Stimulated activated CD8-positive, alpha-beta memory T cell treated with anti-CD3 and anti-CD28 coated beads, Interleukin-4, amount 100 ng/mL, for 24 hours (primary cell): ENCODE results near the gene OFD1.

Experiments used
- DNase-seq: peaks from one replicate; pipeline ENCODE4 v3.0.0-alpha.2; 2020; ENCODE audit warnings: low read depth

The OFD1 gene, protein sequence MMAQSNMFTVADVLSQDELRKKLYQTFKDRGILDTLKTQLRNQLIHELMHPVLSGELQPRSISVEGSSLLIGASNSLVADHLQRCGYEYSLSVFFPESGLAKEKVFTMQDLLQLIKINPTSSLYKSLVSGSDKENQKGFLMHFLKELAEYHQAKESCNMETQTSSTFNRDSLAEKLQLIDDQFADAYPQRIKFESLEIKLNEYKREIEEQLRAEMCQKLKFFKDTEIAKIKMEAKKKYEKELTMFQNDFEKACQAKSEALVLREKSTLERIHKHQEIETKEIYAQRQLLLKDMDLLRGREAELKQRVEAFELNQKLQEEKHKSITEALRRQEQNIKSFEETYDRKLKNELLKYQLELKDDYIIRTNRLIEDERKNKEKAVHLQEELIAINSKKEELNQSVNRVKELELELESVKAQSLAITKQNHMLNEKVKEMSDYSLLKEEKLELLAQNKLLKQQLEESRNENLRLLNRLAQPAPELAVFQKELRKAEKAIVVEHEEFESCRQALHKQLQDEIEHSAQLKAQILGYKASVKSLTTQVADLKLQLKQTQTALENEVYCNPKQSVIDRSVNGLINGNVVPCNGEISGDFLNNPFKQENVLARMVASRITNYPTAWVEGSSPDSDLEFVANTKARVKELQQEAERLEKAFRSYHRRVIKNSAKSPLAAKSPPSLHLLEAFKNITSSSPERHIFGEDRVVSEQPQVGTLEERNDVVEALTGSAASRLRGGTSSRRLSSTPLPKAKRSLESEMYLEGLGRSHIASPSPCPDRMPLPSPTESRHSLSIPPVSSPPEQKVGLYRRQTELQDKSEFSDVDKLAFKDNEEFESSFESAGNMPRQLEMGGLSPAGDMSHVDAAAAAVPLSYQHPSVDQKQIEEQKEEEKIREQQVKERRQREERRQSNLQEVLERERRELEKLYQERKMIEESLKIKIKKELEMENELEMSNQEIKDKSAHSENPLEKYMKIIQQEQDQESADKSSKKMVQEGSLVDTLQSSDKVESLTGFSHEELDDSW

DNA sequence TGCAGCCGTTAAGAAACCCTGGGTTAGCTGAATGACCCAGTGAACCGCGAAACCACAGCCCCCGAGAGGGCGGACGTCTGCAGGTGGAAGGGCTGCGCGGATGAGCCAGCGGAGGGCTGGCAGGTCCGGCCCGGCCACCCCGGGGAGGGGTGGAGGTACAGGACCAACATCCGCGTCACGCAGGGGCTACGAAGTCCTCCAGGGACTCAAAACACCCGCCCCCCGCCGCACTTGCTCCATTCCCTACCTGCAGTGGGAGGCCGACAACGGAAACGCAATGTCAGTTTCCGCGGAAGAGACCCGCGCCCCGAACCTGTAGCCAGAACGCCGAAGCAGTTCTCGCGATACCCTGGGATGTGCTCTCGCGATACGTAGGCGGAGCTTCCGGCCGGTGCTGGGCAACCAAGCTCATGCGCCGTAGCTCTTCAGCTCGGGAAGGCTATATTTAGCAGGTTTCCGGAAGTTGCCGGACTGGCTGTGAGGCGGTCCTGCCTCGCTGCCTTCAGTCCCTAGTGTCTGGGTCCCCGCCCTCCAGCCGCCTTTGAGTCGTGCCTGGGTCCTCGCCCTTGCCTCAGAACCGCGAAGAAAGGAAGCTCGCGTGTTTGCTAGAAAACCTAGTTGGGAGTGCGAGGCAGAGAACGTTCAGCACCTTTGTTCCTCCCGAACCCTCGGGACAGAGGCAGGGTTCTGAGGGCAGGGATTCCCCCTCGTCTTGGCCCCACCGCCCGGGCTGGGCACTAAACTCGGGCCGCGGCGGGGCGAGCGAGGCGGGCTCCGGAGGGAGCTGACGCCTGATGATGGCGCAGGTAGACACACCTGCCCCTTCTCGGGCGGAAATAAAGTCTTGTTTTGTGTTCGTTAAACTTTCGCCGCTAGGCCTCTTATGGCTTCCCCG is at the start of gene OFD1, which contains the start of gene TRAPPC2:
Gene OFD1 (plus strand): TSS at position 471 of the 895 bp plus-strand sequence. CDS start 324 bp downstream, at position 795.
Gene TRAPPC2 (minus strand): TSS at position 343 of the 895 bp plus-strand sequence. CDS start 14,657 bp downstream, outside the sequence.
- peak; percentile 88 for DNase-seq

DNA sequence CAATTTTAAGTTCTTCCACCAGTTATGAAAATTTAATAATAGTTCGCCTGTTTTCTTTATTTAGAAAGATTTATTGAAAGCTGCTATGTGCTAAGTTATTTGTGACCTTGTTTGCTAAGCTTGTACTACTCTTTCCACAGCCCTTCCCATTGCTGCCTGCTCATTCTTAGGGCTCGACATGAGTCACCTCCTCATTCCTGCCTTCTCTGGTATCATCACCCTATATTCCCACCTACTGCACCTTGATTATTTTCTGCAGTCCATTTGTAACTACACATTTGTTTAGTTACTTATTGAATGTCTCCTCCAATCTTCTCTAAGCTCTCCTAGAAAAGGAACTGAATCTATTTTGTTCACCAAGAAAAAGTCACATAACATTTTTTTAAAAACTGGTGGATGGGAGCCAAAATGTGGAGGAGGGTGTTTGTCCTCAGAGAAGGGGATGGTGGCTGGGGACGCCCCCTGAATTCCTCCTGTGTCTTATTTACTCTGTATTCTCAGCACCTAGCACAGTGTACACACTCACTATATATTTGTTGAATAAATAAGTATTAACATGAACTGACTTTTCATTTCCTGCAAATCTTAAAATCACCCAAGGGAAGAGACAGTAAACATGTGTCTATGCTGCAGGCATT is 49.3 kb upstream of the OFD1 start:
- DNase-seq: no peak

DNA sequence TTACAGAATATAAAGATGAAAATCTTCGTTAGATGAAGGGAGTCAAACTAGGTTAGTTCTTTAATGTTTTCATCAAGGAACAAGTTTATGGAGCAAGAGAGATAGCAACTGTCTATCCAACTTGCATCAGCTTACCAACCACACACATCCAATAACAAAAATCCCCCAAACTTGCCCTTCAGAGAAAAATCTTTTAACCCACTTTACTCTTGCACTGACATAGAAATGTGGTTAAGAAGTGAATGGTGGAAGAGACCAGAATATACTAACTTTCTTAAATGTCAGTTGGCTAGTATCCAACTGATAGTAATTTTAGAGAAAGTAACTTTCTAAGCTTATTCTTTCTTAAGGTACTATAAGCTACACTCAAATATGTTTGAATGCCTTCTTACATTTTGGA is 47.3 kb upstream of the OFD1 start:
- DNase-seq: no peak

DNA sequence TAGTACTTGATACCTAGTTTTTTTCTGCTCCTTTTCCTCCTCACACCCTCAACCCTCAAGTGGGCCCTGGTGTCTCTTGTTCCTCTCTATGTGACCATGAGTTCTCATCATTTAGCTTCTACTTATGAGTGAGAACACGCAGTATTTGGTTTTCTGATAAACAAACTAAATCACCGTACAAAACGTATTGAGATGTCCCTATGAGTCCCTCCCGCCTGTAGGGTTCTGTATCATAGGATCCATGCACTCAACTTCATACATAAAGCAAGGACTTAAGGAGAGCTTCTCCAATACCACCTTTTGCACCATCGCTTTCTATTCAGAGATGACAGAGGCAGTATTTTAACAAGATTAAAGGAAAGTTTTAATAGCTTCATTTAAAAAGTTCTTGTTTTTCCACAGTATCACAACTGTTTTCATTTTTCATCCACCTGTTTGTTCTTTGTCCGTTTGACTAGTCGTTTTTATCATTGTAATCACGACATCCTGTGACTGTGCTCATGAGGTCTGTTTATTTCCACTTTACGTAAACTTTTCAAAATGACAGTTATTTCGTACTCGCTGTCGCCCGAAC is 46.1 kb upstream of the OFD1 start:
- no peak for DNase-seq

DNA sequence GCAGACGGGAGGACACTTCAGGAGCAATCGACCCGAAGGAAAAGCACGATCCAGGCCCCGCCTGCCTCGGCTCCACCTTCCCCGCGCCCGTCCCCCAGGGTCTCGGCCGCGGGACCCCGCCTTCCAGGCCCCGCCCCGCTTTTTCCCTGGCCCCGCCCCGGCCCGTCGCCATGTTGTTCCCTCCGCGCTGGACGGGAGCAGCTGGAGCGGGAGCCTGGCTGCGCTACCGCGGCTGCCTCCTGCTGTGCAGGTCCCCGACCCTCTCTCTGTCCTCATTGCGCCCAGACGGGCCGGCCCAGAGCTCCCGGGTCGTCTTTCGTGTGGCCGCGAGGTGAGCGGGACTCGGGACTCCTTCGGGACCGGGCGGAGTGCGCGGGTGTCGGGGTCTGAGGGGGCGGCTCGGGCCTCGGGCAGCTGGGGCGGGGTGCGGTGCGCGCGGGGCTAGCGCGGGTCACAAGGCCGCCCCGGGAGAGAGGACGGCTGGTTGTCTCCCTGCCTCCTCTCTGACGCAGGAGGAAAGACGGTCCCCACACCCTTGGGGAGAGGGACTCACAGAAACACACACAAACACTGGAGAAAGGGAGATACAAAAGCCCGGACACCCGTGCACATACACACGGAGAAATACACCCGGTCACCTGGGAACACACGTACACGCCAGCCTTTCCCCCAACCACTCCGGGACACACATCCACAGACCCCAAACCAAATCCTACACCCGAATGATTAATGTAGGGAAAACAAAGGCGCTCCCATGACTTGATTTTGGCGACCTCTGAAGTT is 45.4 kb upstream of the OFD1 start, which contains the start of gene RAB9A:
Gene RAB9A (plus strand): TSS at position 171 of the 783 bp plus-strand sequence. CDS start 19,619 bp downstream, outside the sequence.
- DNase-seq: peak; percentile 80

DNA sequence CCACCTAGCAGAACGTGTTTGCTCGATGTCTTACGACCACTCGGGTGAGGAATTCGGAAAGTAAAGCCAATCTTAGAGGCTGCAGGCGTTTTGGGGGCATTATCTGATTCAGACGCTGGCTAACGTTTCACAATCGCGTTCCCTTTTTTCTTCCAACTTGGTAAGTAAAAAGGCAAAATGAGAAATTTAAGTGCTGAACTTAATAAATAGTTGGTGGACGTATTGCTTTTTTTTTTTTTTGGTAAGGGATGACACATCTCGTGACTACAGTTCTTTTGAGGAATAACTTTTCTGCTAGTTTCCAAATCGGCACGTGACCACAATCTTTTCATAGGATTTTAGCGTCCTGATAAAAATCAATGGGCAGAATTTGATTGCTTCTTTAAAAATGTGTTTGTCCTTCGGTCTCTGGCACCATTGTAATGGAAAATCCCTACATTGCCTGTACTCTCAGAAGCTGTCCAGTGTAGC is 44.8 kb upstream of the OFD1 start:
- no peak for DNase-seq

DNA sequence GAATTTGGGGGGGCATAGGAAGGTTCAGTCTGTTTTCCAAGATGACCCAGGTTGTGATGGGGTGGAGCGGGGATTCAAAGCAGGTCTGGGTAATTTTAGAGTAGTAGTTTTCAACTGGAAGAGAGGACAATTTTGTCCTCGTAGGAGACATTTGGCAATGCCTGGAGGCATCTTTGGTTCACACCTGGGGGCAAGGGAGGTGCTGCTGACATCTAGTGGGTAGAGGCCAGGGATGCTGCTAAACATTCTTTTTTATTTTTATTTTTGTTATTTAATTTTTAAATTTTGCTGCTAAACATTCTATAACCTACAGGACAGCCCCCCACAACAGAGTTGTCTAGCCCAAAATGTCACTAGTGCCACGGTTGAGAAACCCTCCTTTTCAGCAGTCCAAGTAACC is 43.7 kb upstream of the OFD1 start:
- DNase-seq: no peak

DNA sequence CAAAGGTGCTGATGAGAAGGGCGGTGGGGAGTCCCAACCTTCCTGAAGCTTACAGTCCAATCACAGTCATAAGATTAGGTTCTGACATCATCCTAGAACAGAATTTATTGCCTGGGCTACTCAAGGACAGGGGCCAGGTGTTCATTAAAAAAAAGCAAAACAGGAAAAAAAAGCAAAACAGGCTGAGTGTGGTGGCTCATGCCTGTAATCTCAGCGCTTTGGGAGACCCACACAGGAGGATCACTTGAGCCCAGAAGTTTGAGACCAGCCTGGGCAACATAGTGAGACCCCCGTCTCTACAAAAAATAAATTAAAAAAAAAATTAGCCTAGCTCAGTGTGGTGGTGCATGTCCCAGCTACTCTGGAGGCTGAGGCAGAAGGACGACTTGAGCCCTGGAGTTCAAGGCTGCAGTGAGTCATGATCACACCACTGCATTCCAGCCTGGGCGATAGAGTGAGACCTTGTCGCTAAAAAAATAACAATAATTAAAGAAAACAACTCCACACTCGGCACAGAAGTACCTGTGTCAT is 42.6 kb upstream of the OFD1 start:
- DNase-seq: no peak

DNA sequence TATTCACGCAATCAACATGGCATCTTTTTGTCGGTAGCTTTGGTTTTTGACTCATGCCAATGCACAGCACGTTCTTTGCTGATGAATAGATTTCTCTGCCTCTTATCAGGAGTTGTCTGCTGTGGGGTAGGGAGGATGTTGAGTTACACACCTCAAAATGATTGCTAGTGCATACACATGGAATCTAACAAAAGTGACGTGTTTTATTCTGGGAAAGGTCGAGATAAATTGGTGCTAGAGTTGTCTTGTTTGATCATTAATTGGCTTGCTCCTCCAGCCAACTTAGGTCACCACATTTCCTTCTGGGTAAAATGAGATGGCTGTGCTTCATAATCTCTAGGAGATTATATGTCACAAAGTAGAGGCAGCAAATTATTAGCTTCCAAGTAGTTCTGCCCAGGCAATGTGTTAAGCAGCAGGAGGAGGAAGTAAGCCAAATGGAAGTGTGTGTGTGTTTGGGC is 41.7 kb upstream of the OFD1 start:
- DNase-seq: no peak

DNA sequence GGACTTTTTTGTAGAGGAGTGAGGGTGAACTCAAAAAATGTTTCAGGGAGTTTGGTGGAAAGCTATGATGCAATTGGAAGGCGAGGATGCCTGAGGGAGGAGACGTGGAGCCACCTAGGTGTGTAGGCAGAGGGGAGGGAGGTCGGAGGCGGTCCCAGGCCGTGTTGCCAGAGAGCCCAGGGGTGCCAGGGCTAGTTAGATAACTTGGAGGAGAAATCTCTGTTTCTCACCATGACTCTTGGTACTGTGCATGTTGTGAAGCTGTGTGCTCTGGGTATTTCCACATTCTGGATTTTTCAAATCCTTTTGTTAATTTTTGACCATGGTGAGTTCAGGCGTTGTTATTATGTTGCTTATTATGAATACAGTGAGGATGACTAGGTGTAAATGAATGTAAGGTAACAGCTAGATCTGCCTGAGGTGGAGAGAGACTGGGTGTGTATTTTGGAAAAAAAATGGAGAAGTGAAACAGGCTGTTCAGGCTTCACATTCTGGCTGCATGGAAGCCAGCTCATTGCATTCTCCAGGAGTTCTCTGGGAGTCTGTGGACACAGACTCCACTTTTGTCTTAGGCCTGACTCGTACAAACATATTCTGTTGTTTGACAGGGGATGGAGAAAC is 41.1 kb upstream of the OFD1 start:
- no peak for DNase-seq

DNA sequence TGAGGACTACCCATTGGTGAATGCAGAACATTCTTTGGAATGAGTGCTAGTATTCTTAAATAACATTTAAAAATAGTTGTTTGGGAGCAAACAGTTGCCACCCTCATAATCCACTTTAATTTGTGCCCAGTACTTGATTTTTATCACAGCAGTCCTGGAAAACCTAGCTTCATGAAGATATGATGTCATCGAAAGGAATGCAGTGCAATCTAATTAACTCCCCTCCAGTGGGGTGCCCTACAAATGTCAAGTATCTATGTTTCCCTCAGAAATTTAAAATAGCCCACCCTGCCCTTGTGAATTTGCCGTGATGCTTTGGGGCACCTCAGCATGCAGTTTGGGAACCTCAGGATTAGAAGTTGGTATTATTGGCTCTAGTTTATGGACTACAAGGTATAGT is 40.2 kb upstream of the OFD1 start:
- no peak for DNase-seq

DNA sequence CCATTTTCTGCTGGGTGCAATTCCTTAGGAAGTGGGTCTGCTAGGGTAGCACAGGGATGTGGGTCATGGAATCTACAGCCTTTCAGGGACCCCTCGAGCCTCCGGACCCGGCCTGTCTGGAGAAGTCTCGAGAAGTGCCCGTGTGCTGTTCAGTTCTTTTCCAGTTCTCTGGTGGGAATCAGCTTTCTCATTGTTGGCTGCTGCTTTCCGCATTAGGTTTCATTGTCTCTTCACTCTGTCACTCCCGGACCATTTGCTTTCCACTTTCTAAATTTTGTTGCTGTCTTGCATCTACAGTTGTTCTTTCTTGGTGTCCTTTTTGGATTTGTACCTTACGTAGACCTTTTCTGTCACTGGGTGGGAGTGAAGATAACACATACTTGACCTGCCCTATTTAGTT is 39.6 kb upstream of the OFD1 start:
- DNase-seq: no peak

DNA sequence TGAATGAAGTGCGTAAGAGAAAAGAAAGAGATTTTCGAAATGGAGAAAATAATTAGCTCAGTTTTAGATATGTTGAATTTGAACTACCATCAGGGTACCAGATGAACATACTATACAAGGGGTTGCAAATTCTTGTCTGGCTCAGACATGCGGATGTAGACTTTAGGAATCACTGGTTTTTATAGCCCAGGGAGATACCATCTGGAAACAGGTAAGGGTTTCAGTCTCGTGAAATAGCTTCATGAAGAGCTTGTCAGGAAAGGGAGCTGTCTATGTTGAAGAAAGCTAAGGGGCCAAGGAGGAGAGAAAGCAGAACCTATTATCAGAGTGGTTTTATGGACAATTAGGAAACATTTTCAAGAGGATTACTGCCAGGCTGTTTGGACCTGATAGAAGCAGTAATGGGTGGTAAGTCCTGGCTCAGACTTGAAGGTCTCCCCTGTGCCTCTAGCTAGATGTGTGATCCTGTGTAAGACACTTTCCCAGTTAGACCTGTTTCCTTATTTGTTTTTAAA is 38.9 kb upstream of the OFD1 start:
- no peak for DNase-seq

DNA sequence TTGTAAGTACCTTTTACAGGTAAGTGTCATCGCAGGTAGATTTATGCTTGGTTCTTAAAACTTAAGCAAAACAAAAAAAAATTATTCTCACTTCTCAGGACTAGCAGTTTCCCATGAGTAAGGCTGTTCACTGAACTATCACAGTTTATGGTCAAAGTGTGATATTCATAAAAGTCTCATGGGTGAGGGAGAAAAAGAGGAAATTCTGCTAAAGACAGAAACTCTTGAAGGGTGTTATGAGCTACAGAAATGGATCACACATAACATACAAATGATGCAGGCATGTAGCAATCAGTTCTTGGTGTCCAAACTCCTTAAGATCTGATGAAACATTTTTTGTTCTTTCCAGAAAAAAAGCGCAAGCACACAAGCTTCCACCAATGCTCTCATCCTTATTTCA is 37.1 kb upstream of the OFD1 start:
- DNase-seq: no peak

DNA sequence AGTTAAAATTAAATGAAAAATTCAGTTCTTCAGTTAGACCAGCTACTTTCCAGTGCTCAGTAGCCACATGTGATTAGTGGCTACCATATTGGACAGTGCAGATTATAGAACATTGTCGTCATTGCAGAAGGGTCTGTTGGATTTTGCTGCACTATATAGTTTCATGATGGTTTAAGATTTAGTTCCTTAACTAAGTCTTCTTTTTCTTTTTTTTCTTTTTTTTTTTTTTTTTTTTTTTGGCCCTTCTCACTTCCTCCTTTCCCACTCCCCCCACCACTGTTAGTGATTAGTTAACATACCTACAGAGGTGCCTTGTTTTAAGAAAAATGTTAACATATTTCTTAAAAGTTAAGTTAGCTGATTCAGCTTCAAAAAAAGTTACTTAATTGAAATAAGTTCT is 36.6 kb upstream of the OFD1 start:
- no peak for DNase-seq

DNA sequence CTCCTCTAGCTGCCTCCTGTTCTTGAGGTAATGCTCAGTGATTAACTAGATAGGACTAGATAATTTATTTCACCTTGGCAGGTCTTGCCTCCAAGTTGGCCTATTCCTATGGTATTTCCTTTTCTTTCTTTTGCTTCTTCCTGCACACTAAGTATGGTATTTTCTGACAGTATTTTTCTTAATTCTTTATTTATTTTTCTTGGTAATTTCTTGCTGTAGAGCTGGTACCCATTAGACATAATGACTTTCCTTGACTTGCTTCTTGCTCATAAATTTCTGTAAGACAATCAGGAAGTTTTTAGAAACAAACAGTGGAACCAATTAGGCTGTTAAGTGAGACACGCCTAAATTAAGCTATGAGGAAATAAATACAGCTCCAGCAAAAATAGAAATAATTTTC is 36.1 kb upstream of the OFD1 start:
- DNase-seq: no peak

DNA sequence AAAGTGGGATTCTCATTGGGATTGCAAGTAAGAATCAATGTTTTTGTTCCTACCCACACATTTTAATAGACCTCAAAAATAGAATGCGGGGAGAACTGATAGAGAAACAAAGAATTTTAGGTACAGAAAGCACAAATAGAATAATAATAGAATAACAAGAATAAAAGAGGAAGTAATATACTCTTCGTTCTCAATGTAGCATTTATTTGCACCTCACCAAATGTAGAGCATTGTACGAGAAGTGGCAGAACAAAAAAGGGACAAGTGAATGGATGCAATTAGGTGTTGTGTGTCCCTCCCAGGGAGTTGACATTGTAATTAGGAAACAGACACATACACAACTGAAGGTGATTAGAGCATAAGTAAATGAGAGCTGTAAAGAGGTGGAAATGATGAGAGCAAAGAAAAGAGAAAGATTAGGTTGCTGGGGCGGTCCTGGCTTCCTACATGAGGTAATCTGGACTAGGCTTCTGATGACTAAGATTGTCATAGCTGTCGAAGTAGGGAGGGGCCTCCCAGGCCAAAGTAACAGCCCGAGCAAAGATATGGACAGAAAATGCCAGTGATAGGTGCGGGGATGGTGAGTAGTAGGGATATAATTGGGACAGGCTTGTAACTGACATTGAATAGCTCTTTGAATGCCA is 35.2 kb upstream of the OFD1 start:
- no peak for DNase-seq

DNA sequence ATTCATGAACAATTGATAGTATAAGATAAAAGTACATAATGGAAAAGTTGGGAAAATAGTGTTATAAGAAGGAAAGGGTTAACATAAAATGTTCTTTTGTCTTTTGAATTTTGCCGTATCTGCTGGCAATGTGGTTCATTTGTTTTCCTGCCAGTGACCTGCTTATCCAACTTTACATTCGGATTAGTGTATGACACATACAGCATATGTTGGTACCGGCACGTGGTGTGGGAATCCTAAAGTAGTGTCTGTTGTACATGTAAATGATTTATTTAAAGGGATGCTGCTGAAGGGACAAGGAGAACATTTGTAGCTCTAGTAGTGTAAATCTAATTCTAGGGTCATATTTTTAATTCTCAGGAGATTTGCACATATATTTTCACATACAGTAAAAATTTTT is 34.2 kb upstream of the OFD1 start:
- DNase-seq: no peak
